Testis (tissue), 3 donors: ENCODE results near the gene SPACA5B. TPM values are rescaled to one million over a fixed set of nuclear protein-coding genes. Genes with fewer than 3 reads are reported as not detected.
"Not testable (repeated sequence)": the region's sequence is repeated elsewhere in the genome, so short reads cannot be mapped to it uniquely, and the experiment has no call there.

Experiments
- DNase-seq: peaks from one replicate; pipeline ENCODE4 v3.0.0-alpha.2; 2019
- H3K27ac ChIP-seq, 2 donors: fragments of 200-600 bp; sonication (generic); one replicate each; pipeline ENCODE4 v1.5.1; 2019
- H3K27me3 ChIP-seq: fragments of 200-600 bp; sonication (generic); one replicate; pipeline ENCODE4 v1.5.1; 2019
- H3K36me3 ChIP-seq: fragments of 200-600 bp; sonication (generic); one replicate; pipeline ENCODE4 v1.5.1; 2017; ENCODE audit warnings: low read depth; ENCODE audit errors: missing control alignments
- H3K4me1 ChIP-seq: fragments of 200-600 bp; sonication (generic); one replicate; pipeline ENCODE4 v1.5.1; 2019
- H3K4me3 ChIP-seq, 2 donors: fragments of 200-600 bp; sonication (generic); one replicate each; pipeline ENCODE4 v1.5.1; 2017 to 2019
- H3K9me3 ChIP-seq: fragments of 200-600 bp; sonication (generic); one replicate; pipeline ENCODE4 v1.5.1; 2017
- POLR2A ChIP-seq: fragments of 450-650 bp; IDR thresholded peaks from one replicate; pipeline ENCODE4 v1.6.1; 2017; ENCODE audit warnings: antibody characterized with exemption, mild to moderate bottlenecking, moderate library complexity
- WGBS, 2 donors: methylation state at CpG; one replicate each; pipeline ENCODE4 v1.1.5; 2018; 5-methylcytosine and 5-hydroxymethylcytosine counted together
- intact Hi-C: fragments of 100-400 bp; cut with DNase I; formaldehyde crosslinking; loops from one replicate; pipeline ENCODE4 v1.15.1; 2023; ENCODE audit warnings: low total_unique reads
- polyA plus RNA-seq: library from polyadenylated mRNA; stranded (reverse); fragments of 350-450 nt; fragmentation: Illumina TruSeq; extraction: RNeasy Lipid Tissue Mini Kit (QIAGEN cat#74804); gene quantifications from one replicate; pipeline ENCODE4 v1.2.3, GENCODE V29; 2014; ENCODE audit warnings: low read depth, low replicate concordance; ENCODE audit not compliant: insufficient read depth
- total RNA-seq, 2 donors: library from RNA; depleted of rRNA; stranded (reverse); fragments of >200 nt; gene quantifications; one replicate each; pipeline ENCODE4 v1.2.3, GENCODE V29; 2016
- TF ChIP-seq, protein P1 (sequence below), 3 experiments: fragments of 450-650 bp in 2 of 3; fragments of 200-600 bp in 1 of 3; sonication (generic) in 1 of 3; IDR thresholded peaks; one replicate each; pipeline ENCODE4 v1.5.1; 2016 to 2019; ENCODE audit warnings: antibody characterized with exemption in 3 of 3, mild to moderate bottlenecking in 2 of 3, moderate library complexity in 1 of 3

The SPACA5B gene
- total and polyA plus RNA-seq, 3 donors from 2014 or later = 4.9 to 6.6 (median 6.2) TPM

DNA sequence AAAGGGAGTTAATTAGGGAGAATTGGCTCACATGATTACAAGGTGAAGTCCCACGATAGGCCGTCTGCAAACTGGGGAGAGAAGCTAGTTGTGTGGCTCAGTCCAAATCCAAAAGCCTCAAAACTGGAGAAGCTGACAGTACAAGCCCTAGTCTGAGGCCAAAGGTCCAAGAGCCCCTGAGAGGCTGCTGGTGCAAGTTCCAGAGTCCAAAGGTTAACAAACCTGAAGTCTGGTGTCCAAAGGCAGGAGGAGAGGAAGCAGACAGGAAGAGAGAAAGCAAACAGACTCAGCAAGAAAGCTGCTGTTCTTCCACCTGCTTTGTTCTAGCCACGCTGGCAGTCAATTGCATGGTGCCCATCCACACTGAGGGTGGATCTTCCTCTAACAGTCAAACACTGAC, 29.0 kb upstream of the SPACA5B start:
- TF ChIP-seq POLR2A = no peak
- TF ChIP-seq, protein P1, sequence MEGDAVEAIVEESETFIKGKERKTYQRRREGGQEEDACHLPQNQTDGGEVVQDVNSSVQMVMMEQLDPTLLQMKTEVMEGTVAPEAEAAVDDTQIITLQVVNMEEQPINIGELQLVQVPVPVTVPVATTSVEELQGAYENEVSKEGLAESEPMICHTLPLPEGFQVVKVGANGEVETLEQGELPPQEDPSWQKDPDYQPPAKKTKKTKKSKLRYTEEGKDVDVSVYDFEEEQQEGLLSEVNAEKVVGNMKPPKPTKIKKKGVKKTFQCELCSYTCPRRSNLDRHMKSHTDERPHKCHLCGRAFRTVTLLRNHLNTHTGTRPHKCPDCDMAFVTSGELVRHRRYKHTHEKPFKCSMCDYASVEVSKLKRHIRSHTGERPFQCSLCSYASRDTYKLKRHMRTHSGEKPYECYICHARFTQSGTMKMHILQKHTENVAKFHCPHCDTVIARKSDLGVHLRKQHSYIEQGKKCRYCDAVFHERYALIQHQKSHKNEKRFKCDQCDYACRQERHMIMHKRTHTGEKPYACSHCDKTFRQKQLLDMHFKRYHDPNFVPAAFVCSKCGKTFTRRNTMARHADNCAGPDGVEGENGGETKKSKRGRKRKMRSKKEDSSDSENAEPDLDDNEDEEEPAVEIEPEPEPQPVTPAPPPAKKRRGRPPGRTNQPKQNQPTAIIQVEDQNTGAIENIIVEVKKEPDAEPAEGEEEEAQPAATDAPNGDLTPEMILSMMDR (IDR thresholded peaks at IDR 0.05) = no peak
- Histone ChIP-seq H3K4me3 (no peak overlapping the region), H3K27me3 (no peaks in the 10 kb centered on the region), H3K9me3 (no peaks in the 10 kb centered on the region), H3K36me3 (no peaks in the 10 kb centered on the region), H3K4me1 (no peaks in the 10 kb centered on the region), H3K27ac (no peak overlapping the region)
- 90 to 100% methylated on average over 2 to 3 of the region's 3 CpGs for WGBS, 2 donors
- intact Hi-C loops = no loop called here
- no peak for DNase-seq

DNA sequence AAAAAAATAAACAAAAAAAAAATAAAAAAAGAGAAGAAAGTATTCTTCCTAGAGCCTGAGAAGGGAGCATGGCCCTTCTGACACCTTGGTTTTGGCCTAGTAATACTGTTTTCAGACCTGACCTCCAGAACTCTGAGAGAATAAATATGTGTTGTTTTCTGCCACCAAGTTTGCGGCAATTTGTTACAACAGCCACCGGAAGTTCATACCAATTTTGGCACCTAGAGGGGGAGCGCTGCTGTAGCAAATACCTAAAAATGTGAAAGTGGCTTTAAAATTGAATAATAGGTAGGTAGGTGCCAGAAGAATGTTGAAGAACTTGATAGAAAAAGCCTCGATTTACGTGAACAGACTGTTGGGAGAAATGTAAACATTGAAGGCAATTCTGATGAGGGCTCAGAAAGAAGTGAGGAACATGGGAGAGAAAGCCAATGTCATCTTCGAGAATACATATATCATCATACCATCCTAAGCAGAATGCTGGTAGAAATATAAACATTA, 27.5 kb upstream of the SPACA5B start:
- Histone ChIP-seq H3K4me3 (no peak overlapping the region), H3K27ac (no peak overlapping the region), H3K36me3 (no peaks in the 10 kb centered on the region), H3K9me3 (no peaks in the 10 kb centered on the region), H3K4me1 (no peaks in the 10 kb centered on the region), H3K27me3 (no peaks in the 10 kb centered on the region)
- intact Hi-C loops = no loop called here
- no peak for DNase-seq
- WGBS, 2 donors = 88 to 90% methylated on average over 6 of the region's 6 CpGs
- no peak for TF ChIP-seq POLR2A
- TF ChIP-seq, protein P1 (IDR thresholded peaks at IDR 0.05) = no peak

DNA sequence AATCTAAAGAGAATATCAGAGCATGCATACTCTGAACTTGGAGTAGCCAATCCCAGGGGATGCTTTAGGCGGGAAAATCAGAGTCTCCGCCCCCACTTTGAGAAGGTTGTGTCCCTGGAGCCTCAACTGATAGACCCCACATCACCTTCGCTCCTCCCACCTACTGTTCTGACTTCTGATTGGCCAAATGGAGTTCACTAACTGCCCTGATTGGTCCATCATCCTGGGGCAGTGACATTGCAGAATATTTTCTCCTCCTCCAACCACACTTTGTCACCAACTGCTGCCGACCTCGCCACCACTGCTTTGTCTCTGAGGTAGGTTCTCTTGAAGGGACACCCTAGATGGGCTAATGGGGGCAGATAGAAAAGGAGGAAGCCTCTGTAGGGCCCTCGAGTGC, 22.7 kb upstream of the SPACA5B start:
- H3K4me1 ChIP-seq = no peaks in the 10 kb centered on the region
- H3K4me3 ChIP-seq = no peak overlapping the region
- no peak overlapping the region for H3K27ac ChIP-seq
- no peaks in the 10 kb centered on the region for H3K27me3 ChIP-seq
- peak; percentile 18 for DNase-seq
- no peak for TF ChIP-seq POLR2A
- TF ChIP-seq, protein P1 (IDR thresholded peaks at IDR 0.05) = no peak
- 44 to 57% methylated on average over 1 to 6 of the region's 6 CpGs for WGBS, 2 donors
- no peaks in the 10 kb centered on the region for H3K36me3 ChIP-seq
- no peaks in the 10 kb centered on the region for H3K9me3 ChIP-seq
- intact Hi-C loops = no loop called here

DNA sequence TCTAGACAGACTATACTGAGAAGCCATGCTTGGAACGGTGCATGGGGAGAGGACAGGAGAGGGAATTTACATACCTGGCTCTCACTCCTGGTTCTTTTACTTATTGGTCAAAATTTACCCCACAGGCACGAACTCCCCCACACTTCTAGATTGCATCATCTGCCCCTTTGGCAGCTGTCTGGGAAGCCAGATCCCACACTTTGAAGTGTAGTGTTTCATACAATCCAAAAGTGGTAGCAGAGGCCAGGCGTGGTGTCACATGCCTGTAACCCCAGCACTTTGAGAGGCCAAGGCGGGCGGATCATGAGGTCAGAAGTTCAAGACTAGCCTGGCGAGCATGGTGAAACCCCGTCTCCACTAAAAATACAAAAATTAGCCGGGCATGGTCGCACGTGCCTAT, 5.1 kb upstream of the SPACA5B start:
- H3K4me3 ChIP-seq, H3K4me1 ChIP-seq, H3K36me3 ChIP-seq, H3K9me3 ChIP-seq, DNase-seq, intact Hi-C loops, H3K27me3 ChIP-seq, H3K27ac ChIP-seq: not testable (repeated sequence)
- WGBS, 2 donors = 81 to 83% methylated on average over 8 to 10 of the region's 10 CpGs

DNA sequence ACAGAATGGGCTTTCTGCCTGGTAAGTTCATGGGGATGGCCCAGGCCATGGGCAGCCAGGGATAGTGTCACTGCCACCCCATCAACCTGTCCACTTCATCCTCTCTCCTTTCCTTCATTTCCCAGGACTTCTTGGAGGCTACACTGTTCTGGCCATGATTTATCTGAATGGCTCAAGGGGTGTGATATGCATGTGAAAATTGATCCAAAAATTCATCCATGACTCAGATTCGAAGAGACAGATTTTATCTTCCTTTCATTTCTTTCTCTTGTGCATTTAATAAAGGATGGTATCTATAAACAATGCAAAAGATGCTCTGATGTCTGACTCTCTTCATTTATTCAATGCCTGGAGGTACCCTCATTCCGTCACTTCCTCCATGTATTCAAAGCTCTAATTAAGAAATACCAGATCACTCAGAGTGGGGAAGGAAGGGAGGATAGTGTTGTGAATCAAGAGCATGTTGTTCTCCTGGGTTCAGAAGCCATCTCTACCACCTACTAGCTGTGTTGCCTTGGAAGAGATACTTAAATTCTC, 1.9 kb downstream of the SPACA5B start:
- H3K27me3 ChIP-seq, intact Hi-C loops, H3K9me3 ChIP-seq, H3K27ac ChIP-seq, DNase-seq, H3K4me1 ChIP-seq, H3K36me3 ChIP-seq, H3K4me3 ChIP-seq: not testable (repeated sequence)
- whole genome bisulfite sequencing, 2 donors = no CpG with 5 or more reads among the region's 2 CpGs

DNA sequence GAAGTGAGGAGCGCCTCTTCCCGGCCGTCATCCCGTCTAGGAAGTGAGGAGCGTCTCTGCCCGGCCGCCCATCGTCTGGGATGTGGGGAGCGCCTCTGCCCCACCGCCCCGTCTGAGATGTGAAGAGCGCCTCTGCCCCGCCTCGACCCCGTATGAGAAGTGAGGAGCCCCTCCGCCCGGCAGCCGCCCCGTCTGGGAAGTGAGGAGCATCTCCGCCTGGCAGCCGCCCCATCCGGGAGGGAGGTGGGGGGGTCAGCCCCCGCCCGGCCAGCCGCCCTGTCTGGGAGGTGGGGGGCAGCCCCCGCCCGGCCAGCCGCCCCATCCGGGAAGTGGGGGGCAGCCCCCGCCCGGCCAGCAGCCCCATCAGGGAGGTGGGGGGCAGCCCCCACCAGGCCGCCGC, 8.7 kb downstream of the SPACA5B start:
- H3K9me3 ChIP-seq, H3K27ac ChIP-seq, DNase-seq, H3K4me3 ChIP-seq, H3K4me1 ChIP-seq, intact Hi-C loops, H3K36me3 ChIP-seq, H3K27me3 ChIP-seq: not testable (repeated sequence)
- WGBS, 2 donors = 87% methylated on average over 20 of the region's 33 CpGs; no CpG with 5 or more reads in 1 of the 2 donors

DNA sequence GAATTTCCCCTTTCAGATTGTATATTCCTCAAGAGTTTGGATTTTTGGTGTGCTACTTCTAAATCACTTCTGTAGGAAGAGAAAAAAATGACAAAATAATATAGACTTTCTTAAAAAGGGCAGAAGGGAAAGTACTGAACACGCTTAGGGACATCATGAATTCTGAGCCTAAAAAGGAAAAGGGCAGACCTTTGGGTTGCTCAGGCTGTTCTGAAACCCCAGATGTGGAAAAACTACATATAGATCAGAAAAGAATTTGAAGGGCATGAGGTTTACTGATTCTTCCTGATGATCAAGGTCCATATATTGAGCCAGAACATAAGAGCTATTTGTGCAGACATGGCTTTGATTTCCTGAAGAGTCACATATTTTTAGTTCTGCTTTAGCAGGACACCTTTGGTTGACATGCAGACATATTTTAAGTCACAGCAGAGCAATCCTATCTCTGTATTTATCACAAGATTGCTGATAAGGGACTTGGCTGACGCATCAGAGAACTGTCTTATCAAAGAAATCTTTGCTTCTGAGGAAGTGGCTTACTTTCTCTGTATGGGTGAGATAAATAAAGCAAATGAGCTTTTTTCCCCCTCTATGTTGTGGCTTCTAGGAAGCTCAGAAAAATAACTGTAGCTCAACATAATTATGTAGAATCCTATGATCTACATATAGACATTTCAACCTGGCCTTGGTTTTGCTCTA, 11.5 kb downstream of the SPACA5B start:
- intact Hi-C loops, H3K9me3 ChIP-seq, H3K36me3 ChIP-seq, H3K4me1 ChIP-seq, H3K4me3 ChIP-seq, DNase-seq, H3K27me3 ChIP-seq, H3K27ac ChIP-seq: not testable (repeated sequence)
- WGBS, 2 donors = no CpG with 5 or more reads among the region's 2 CpGs

DNA sequence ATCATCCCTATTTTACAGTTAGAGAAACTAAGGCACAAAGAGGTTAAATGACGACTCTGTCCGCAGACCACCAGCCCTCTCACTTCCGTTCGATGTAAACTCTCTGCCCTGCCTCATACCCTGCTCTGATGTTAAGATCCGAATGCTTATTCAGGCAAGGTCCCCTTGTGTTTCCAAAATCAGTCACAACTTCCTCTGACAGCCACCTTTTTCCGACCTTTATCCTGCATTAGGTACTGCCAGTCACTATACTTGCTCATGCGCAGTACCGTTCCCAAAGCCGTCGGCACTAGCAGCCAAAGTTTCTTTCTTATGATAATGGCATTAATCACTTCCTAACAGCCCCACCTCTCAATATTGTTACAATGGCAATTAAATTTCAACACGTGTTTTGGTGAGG, 12.3 kb downstream of the SPACA5B start:
- H3K9me3 ChIP-seq, intact Hi-C loops, H3K27ac ChIP-seq, H3K27me3 ChIP-seq, H3K4me1 ChIP-seq, H3K4me3 ChIP-seq, H3K36me3 ChIP-seq, DNase-seq: not testable (repeated sequence)
- WGBS, 2 donors = 68 to 71% methylated on average over 10 to 11 of the region's 11 CpGs
